GM12865 (cell line): ENCODE results near the gene BMP8A.

Experiments used
- DNase-seq: peaks from one replicate; pipeline ENCODE4 v3.0.0; 2010; ENCODE audit warnings: low read depth
- H3K4me3 ChIP-seq: 2 replicates; pipeline ENCODE4 v1.5.1; 2011; ENCODE audit warnings: mild to moderate bottlenecking, low read depth, low read length, control low read depth
- CTCF ChIP-seq: IDR thresholded peaks from 2 replicates; pipeline ENCODE4 v1.5.1; 2011; ENCODE audit warnings: low read length, control low read depth, low read depth, inconsistent platforms; ENCODE audit not compliant: insufficient read depth; ENCODE audit errors: missing control alignments

BMP8A gene

GRCh38 chr1:39571178-39571483, 79.7 kb downstream of the BMP8A start:
- no peak for TF ChIP-seq CTCF
- no peak for DNase-seq
- H3K4me3 ChIP-seq = no peak overlapping the region

GRCh38 chr1:39572379-39573096, 81.1 kb downstream of the BMP8A start:
- peak overlapping the region; percentile 57 for H3K4me3 ChIP-seq

GRCh38 chr1:39573097-39573465, 81.6 kb downstream of the BMP8A start:
- no peak for DNase-seq
- peak overlapping the region; percentile 57 for H3K4me3 ChIP-seq
- TF ChIP-seq CTCF = no peak

More at GRCh38 chr1:39572379-39573096, 81.1 kb downstream of the BMP8A start:
- no peak for TF ChIP-seq CTCF
- DNase-seq = no peak

GRCh38 chr1:39573736-39574624, 82.5 kb downstream of the BMP8A start:
- TF ChIP-seq CTCF = no peak
- no peak for DNase-seq
- H3K4me3 ChIP-seq = peak overlapping the region; percentile 57

GRCh38 chr1:39574646-39575045, 83.2 kb downstream of the BMP8A start:
- TF ChIP-seq CTCF = no peak
- DNase-seq = no peak
- peak overlapping the region; percentile 57 for H3K4me3 ChIP-seq
